GM23338 (cell line): ENCODE measurements around the gene SIRT3. TPM values are rescaled to one million over a fixed set of nuclear protein-coding genes. Genes with fewer than 3 reads are reported as not detected.

Experiments
- ATAC-seq: fragments of 200-7000 bp; cut with Tn5 transposase; 3 replicates; pipeline ENCODE4 v1.9.1; 2020
- DNase-seq: peaks from one replicate; pipeline ENCODE4 v3.0.0-alpha.2; 2015; ENCODE audit warnings: low spot score
- H2AFZ ChIP-seq: fragments of 200-600 bp; sonication (generic); 2 replicates; pipeline ENCODE4 v1.8.0; 2016; ENCODE audit warnings: antibody characterized with exemption, mild to moderate bottlenecking, moderate library complexity
- H3F3A ChIP-seq: fragments of 200-600 bp; sonication (generic); replicated peaks from 2 replicates; pipeline ENCODE4 v1.8.0; 2017; ENCODE audit warnings: antibody characterized with exemption, mixed run types, low read depth
- H3K27ac ChIP-seq: fragments of 200-600 bp; sonication (generic); 2 replicates; pipeline ENCODE4 v1.6.1; 2016; ENCODE audit warnings: low read depth
- H3K27me3 ChIP-seq: fragments of 200-600 bp; sonication (generic); 2 replicates; pipeline ENCODE4 v1.8.0; 2016; ENCODE audit warnings: mild to moderate bottlenecking, mixed run types, moderate library complexity; ENCODE audit not compliant: insufficient read depth
- H3K36me3 ChIP-seq: fragments of 200-600 bp; sonication (generic); 2 replicates; pipeline ENCODE4 v1.8.0; 2016; ENCODE audit warnings: mild to moderate bottlenecking; ENCODE audit not compliant: insufficient read depth
- H3K4me1 ChIP-seq: fragments of 200-600 bp; sonication (generic); 2 replicates; pipeline ENCODE4 v1.8.0; 2016; ENCODE audit warnings: mild to moderate bottlenecking, moderate library complexity; ENCODE audit not compliant: insufficient read depth
- H3K4me2 ChIP-seq: fragments of 200-600 bp; sonication (generic); 2 replicates; pipeline ENCODE4 v1.7.1; 2017; ENCODE audit warnings: mixed run types
- H3K4me3 ChIP-seq: fragments of 200-600 bp; sonication (generic); 2 replicates; pipeline ENCODE4 v1.6.1; 2016; ENCODE audit warnings: mixed run types
- H3K79me2 ChIP-seq: fragments of 200-600 bp; sonication (generic); replicated peaks from 2 replicates; pipeline ENCODE4 v1.8.0; 2017; ENCODE audit warnings: mild to moderate bottlenecking; ENCODE audit not compliant: insufficient read depth
- H3K9me2 ChIP-seq: fragments of 200-600 bp; sonication (generic); 2 replicates; pipeline ENCODE4 v1.8.0; 2017; ENCODE audit not compliant: insufficient read depth
- H4K20me1 ChIP-seq: fragments of 200-600 bp; sonication (generic); replicated peaks from 2 replicates; pipeline ENCODE4 v1.8.0; 2017; ENCODE audit warnings: mild to moderate bottlenecking; ENCODE audit not compliant: insufficient read depth
- H3K27ac Mint-ChIP-seq: 2 replicates; pipeline ENCODE4 v1.8.0; 2020; ENCODE audit warnings: inconsistent platforms, mild to moderate bottlenecking, moderate library complexity, mixed read lengths
- H3K27me3 Mint-ChIP-seq: 3 replicates; pipeline ENCODE4 v1.8.0; 2022; ENCODE audit warnings: low read depth, mild to moderate bottlenecking, moderate library complexity, mixed read lengths, inconsistent platforms; ENCODE audit not compliant: insufficient read depth, poor library complexity
- H3K36me3 Mint-ChIP-seq: 3 replicates; pipeline ENCODE4 v1.8.0; 2021; ENCODE audit warnings: low read depth, mild to moderate bottlenecking, inconsistent platforms, moderate library complexity, mixed read lengths
- H3K4me1 Mint-ChIP-seq: 3 replicates; pipeline ENCODE4 v1.8.0; 2020; ENCODE audit warnings: mild to moderate bottlenecking, inconsistent platforms, mixed read lengths
- H3K4me3 Mint-ChIP-seq: 3 replicates; pipeline ENCODE4 v1.8.0; 2021; ENCODE audit warnings: moderate library complexity, mild to moderate bottlenecking, inconsistent platforms, mixed read lengths
- H3K9me3 Mint-ChIP-seq: 3 replicates; pipeline ENCODE4 v1.8.0; 2020; ENCODE audit warnings: moderate library complexity, mild to moderate bottlenecking, inconsistent platforms, mixed read lengths
- CREB1 ChIP-seq: fragments of 250-450 bp; sonication (Bioruptor Pico); IDR thresholded peaks from 2 replicates; pipeline ENCODE4 v1.5.0; 2020; ENCODE audit warnings: low read depth, mild to moderate bottlenecking, moderate library complexity
- EZH2 ChIP-seq: fragments of 200-600 bp; sonication (generic); IDR thresholded peaks from one replicate; pipeline ENCODE4 v1.8.0; 2017; ENCODE audit warnings: antibody characterized with exemption, mild to moderate bottlenecking, low read depth; ENCODE audit not compliant: unreplicated experiment
- JUNB ChIP-seq: IDR thresholded peaks from one replicate; pipeline ENCODE4 v1.6.1; 2016; ENCODE audit warnings: antibody characterized with exemption; ENCODE audit not compliant: unreplicated experiment
- POLR2AphosphoS5 ChIP-seq: IDR thresholded peaks from 2 replicates; pipeline ENCODE4 v1.6.1; 2016; ENCODE audit warnings: antibody characterized with exemption, low read depth
- ZNF114 ChIP-seq: fragments of 250-450 bp; sonication (Bioruptor Pico); IDR thresholded peaks from 2 replicates; pipeline ENCODE4 v1.5.0; 2020; ENCODE audit warnings: mild to moderate bottlenecking, moderate library complexity
- polyA plus RNA-seq: library from polyadenylated mRNA; unstranded; fragments of >200 nt; fragmentation: Nextera tagmentation; extraction: Ambion mirVana; gene quantifications from 2 replicates; pipeline ENCODE4 v1.2.1, GENCODE V29; 2016
- total RNA-seq: library from RNA; depleted of rRNA; stranded (reverse); fragments of >200 nt; shearing (Covaris generic); gene quantifications from 2 replicates; pipeline ENCODE4 v1.2.3, GENCODE V29; 2014
- TF ChIP-seq, protein P1 (sequence below): IDR thresholded peaks from 2 replicates; pipeline ENCODE4 v1.6.1; 2016; ENCODE audit warnings: antibody characterized with exemption

SIRT3 gene
- total and polyA plus RNA-seq, 2 experiments from 2014 or later = 7.0 to 11.4 TPM

DNA sequence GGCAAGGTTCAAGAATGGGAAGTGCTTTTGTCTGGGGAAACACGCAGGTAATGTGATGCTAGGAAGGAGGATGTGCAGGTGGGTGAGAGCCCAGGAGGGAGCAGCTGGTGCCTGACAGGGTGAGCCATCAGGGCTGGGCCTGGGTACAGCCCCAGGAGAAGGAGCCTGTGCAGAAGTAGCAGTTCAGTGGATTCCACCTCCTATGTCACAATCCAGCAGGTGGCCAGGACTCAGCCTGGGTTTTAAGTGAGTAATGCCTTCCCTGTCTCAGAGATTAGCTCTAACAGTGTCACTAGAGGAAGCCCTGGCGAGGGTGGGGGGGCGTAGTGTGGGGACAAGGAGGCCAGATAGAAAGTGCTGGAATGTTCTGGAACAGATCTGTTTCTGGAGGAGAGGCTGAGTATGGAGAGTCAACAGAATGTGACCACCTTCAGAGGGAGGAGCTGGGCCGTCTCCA, 20.5 kb downstream of the SIRT3 start:
- H3K27me3 Mint-ChIP-seq = peaks cover 10% of the 10 kb centered on the region
- Histone ChIP-seq H3K36me3 (peaks cover 8% of the 10 kb centered on the region), H3K79me2 (no peaks in the 10 kb centered on the region), H3K27me3 (no peaks in the 10 kb centered on the region), H2AFZ (no peak overlapping the region), H3K4me1 (no peaks in the 10 kb centered on the region), H4K20me1 (no peaks in the 10 kb centered on the region; the same call in 1 of the 2 replicates), H3F3A (peaks cover 7% of the 10 kb centered on the region; the same call in 1 of the 2 replicates), H3K27ac (0 out of 2 replicates have a peak overlapping the region, but pooled peaks have one; percentile 32), H3K4me3 (no peak overlapping the region), H3K9me2 (no peaks in the 10 kb centered on the region), H3K4me2 (no peak overlapping the region)
- H3K27ac Mint-ChIP-seq = peak overlapping the region; percentile 65; the same call in 1 of the 2 replicates
- DNase-seq = no peak
- H3K36me3 Mint-ChIP-seq = peaks cover 55% of the 10 kb centered on the region
- no peak overlapping the region for H3K4me3 Mint-ChIP-seq
- ATAC-seq = no peak; the same call in 2 of the 3 replicates
- TF ChIP-seq POLR2AphosphoS5 (0 out of 2 replicates have a peak, but pooled peaks have one; percentile 11), EZH2 (no peak)
- H3K4me1 Mint-ChIP-seq = no peaks in the 10 kb centered on the region
- no peaks in the 10 kb centered on the region; the same call in 2 of the 3 replicates for H3K9me3 Mint-ChIP-seq

DNA sequence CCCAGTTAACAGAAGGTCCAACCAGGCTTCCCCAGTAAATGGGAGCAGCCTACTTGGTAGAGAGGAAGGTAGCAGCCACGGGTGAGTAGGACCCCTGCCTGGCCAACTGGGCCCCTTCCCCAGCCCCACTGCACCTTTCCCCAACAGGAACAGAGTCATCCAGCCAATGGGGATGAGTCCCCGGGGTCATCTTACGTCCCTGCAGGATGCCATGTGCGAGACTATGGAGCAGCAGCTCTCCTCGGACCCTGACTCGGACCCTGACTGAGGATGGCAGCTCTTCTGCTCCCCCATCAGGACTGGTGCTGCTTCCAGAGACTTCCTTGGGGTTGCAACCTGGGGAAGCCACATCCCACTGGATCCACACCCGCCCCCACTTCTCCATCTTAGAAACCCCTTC, 22.1 kb downstream of the SIRT3 start:
- Histone ChIP-seq H3K79me2 (peaks cover 11% of the 10 kb centered on the region; the same call in 1 of the 2 replicates), H3F3A (peaks cover 7% of the 10 kb centered on the region; the same call in 1 of the 2 replicates), H3K4me3 (no peak overlapping the region), H4K20me1 (no peaks in the 10 kb centered on the region; the same call in none of the 2 replicates), H3K27ac (no peak overlapping the region), H3K9me2 (no peaks in the 10 kb centered on the region), H3K27me3 (no peaks in the 10 kb centered on the region), H3K4me1 (peaks cover 7% of the 10 kb centered on the region; the same call in 1 of the 2 replicates), H3K4me2 (no peak overlapping the region), H2AFZ (no peak overlapping the region), H3K36me3 (peaks cover 8% of the 10 kb centered on the region)
- H3K27me3 Mint-ChIP-seq = peaks cover 9% of the 10 kb centered on the region
- ATAC-seq (no peak), DNase-seq (no peak)
- peaks cover 4% of the 10 kb centered on the region; the same call in 1 of the 3 replicates for H3K4me1 Mint-ChIP-seq
- peaks cover 63% of the 10 kb centered on the region for H3K36me3 Mint-ChIP-seq
- no peak for TF ChIP-seq ZNF114 (CRISPR knock-in tag)
- TF ChIP-seq, protein P1, sequence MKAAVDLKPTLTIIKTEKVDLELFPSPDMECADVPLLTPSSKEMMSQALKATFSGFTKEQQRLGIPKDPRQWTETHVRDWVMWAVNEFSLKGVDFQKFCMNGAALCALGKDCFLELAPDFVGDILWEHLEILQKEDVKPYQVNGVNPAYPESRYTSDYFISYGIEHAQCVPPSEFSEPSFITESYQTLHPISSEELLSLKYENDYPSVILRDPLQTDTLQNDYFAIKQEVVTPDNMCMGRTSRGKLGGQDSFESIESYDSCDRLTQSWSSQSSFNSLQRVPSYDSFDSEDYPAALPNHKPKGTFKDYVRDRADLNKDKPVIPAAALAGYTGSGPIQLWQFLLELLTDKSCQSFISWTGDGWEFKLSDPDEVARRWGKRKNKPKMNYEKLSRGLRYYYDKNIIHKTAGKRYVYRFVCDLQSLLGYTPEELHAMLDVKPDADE = no peak
- no peak overlapping the region for H3K4me3 Mint-ChIP-seq
- no peaks in the 10 kb centered on the region; the same call in 2 of the 3 replicates for H3K9me3 Mint-ChIP-seq
- no peak overlapping the region for H3K27ac Mint-ChIP-seq

DNA sequence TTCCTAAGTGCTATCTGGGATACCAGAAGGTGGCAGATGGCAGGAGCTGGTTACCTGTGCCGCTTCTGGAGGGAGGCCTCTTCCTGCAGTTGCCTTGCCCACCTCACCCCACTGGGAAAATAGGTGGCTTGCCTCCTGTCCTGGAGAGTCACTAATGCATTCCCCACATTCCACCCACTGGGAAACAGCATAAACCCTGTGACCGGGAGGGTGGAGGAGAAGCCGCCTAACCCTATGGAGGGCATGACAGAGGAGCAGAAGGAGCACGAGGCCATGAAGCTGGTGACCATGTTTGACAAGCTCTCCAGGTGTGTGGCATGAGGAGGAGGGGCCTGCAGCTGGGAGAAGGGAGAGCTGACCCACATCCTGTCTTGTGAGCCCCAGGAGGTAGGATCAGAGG, 23.0 kb downstream of the SIRT3 start:
- peaks cover 8% of the 10 kb centered on the region for H3K36me3 ChIP-seq
- no peaks in the 10 kb centered on the region; the same call in none of the 2 replicates for H4K20me1 ChIP-seq
- H3K27ac ChIP-seq = no peak overlapping the region

More for the DNA sequence above, 23.0 kb downstream of the SIRT3 start:
- TF ChIP-seq ZNF114 (CRISPR knock-in tag) = no peak
- TF ChIP-seq CREB1 (CRISPR knock-in tag) = no peak
- TF ChIP-seq JUNB = no peak
- H3K27ac Mint-ChIP-seq = 0 out of 2 replicates have a peak overlapping the region, but pooled peaks have one; percentile 16
- H3K4me3 Mint-ChIP-seq = no peak overlapping the region
- H3K36me3 Mint-ChIP-seq = peaks cover 63% of the 10 kb centered on the region
- Histone ChIP-seq H3F3A (peaks cover 9% of the 10 kb centered on the region), H3K9me2 (no peaks in the 10 kb centered on the region), H3K27me3 (no peaks in the 10 kb centered on the region), H3K79me2 (peaks cover 13% of the 10 kb centered on the region; the same call in 1 of the 2 replicates), H2AFZ (no peak overlapping the region), H3K4me3 (no peak overlapping the region), H3K4me1 (peaks cover 7% of the 10 kb centered on the region; the same call in 1 of the 2 replicates), H3K4me2 (no peak overlapping the region)
- no peak for ATAC-seq
- DNase-seq = no peak
- no peaks in the 10 kb centered on the region; the same call in 2 of the 3 replicates for H3K9me3 Mint-ChIP-seq
- H3K4me1 Mint-ChIP-seq = peaks cover 4% of the 10 kb centered on the region; the same call in 1 of the 3 replicates
- H3K27me3 Mint-ChIP-seq = peaks cover 8% of the 10 kb centered on the region
